Transverse colon (tissue), 4 donors: ENCODE data around the gene HSPG2. TPM values are rescaled to one million over a fixed set of nuclear protein-coding genes. Genes with fewer than 3 reads are reported as not detected.

Experiments
- DNase-seq: peaks from one replicate; pipeline ENCODE4 v3.0.0-alpha.2; 2019
- H3K27ac ChIP-seq, 4 donors: fragments of 200-600 bp; sonication (generic); 2 replicates each; pipeline ENCODE4 v1.5.1; 2016 to 2018; ENCODE audit warnings: inconsistent platforms in 4 of 4
- H3K27me3 ChIP-seq: fragments of 200-600 bp; sonication (generic); 2 replicates; pipeline ENCODE4 v1.5.1; 2017; ENCODE audit warnings: inconsistent platforms
- H3K36me3 ChIP-seq, 4 donors: fragments of 200-600 bp; sonication (generic); 2 replicates each; pipeline ENCODE4 v1.5.1; 2017 to 2019; ENCODE audit warnings: inconsistent platforms in 4 of 4
- H3K4me1 ChIP-seq, 4 donors: fragments of 200-600 bp; sonication (generic); 2 replicates each; pipeline ENCODE4 v1.5.1; 2017 to 2020; ENCODE audit warnings: inconsistent platforms in 4 of 4
- H3K4me3 ChIP-seq, 4 donors: fragments of 200-600 bp; sonication (generic); 1 replicate in 1 of 4; 2 replicates in 3 of 4; pipeline versions ENCODE4 v1.5.1 to v1.6.1; 2017 to 2019; ENCODE audit warnings: inconsistent platforms in 4 of 4
- H3K9me3 ChIP-seq, 2 donors: fragments of 200-600 bp; sonication (generic); 2 replicates each; pipeline ENCODE4 v1.5.1; 2017 to 2019; ENCODE audit warnings: inconsistent platforms in 2 of 2
- EP300 ChIP-seq: sonication (generic); formaldehyde crosslinking; IDR thresholded peaks from one replicate; pipeline ENCODE4 v1.6.1; 2017; ENCODE audit warnings: antibody characterized with exemption, low read depth
- POLR2A ChIP-seq: fragments of 450-650 bp; IDR thresholded peaks from one replicate; pipeline ENCODE4 v1.6.1; 2016; ENCODE audit warnings: antibody characterized with exemption, mild to moderate bottlenecking, moderate library complexity
- POLR2AphosphoS5 ChIP-seq, 3 donors: sonication (generic); formaldehyde crosslinking; IDR thresholded peaks; one replicate each; pipeline ENCODE4 v1.6.1; 2016; ENCODE audit warnings: antibody characterized with exemption in 3 of 3
- WGBS, 2 donors: methylation state at CpG; one replicate each; pipeline ENCODE4 v1.1.5; 2018; ENCODE audit warnings: low coverage in 1 of 2; 5-methylcytosine and 5-hydroxymethylcytosine counted together
- in situ Hi-C, 4 donors: fragments of 200-750 bp; cut with MboI; loops; one replicate each; pipeline versions ENCODE4 v1.15.0 to v1.15.1; 2017; ENCODE audit warnings: low sequenced_read_pairs in 3 of 4, low pct_ligation_motif_present in 1 of 4, low pct_unique_long_range_greater_than_20kb in 1 of 4
- intact Hi-C: fragments of 100-400 bp; cut with DNase I; formaldehyde crosslinking; loops from one replicate; pipeline ENCODE4 v1.15.1; 2023; ENCODE audit warnings: low total_unique reads
- total RNA-seq, 4 donors: library from RNA; depleted of rRNA; stranded (reverse); fragments of >200 nt; gene quantifications; one replicate each; pipeline ENCODE4 v1.1.0, GENCODE V29; 2016
- TF ChIP-seq, protein P1 (sequence below), 5 experiments: fragments of 200-600 bp in 3 of 5; fragments of 450-650 bp in 2 of 5; sonication (generic) in 3 of 5; IDR thresholded peaks; 1 replicate in 2 of 5; 2 replicates in 3 of 5; pipeline ENCODE4 v1.5.1; 2016 to 2017; ENCODE audit warnings: antibody characterized with exemption in 5 of 5, inconsistent platforms in 3 of 5, mild to moderate bottlenecking in 2 of 5, moderate library complexity in 1 of 5

Gene HSPG2
- total RNA-seq, 4 donors from 2014 or later, result 107 to 343 (median 228) TPM

DNA sequence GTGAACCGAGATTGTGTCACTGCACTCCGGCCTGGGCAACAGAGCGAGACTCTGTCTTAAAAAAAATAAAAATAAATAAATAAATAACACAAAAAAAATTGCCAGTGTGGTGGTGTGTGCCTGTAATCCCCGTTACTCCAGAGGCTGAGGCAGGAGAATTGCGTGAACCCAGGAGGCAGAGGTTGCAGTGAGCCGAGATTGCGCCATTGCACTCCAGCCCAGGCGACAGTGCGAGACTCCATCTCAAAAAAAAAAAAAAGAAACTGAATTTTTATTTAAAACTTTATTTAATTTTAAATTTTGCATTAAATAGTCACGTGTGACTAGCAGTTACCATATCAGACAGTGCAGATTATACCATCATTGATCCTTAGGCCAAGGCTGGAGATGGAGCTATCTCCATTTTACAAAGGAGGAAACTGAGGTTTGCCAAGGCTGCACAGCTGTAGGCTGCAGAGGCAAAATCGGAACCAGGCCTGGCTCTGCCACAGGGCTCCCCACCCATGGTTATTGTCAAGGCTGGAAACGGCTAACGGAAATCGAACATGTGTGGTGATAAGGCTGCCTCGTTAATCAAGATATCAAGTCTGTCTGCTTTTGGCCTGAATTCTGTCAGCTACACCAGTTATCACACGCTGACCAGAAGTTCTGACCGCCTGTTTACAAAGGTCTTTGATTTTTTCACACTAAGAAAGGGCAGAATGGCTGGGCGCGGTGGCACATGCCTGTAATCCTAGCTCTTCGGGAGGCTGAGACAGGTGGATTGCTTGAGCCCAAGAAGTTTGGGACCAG is 20.5 kb downstream of the HSPG2 start:
- Histone ChIP-seq H3K4me1 (peaks cover 57 to 83% (median 72%) of the 10 kb centered on the region in 4 donors), H3K27me3 (no peaks in the 10 kb centered on the region), H3K27ac (peak overlapping the region; percentile 74 to 98 (median 94)), H3K4me3 (no peak overlapping the region), H3K9me3 (no peaks in the 10 kb centered on the region), H3K36me3 (no peaks in the 10 kb centered on the region)
- intact Hi-C loops (no loop called here), in situ Hi-C loops (no loop called here)
- TF ChIP-seq EP300 (no peak), POLR2A (no peak), POLR2AphosphoS5 (IDR thresholded peaks at IDR 0.05) (no peak)
- TF ChIP-seq, protein P1, sequence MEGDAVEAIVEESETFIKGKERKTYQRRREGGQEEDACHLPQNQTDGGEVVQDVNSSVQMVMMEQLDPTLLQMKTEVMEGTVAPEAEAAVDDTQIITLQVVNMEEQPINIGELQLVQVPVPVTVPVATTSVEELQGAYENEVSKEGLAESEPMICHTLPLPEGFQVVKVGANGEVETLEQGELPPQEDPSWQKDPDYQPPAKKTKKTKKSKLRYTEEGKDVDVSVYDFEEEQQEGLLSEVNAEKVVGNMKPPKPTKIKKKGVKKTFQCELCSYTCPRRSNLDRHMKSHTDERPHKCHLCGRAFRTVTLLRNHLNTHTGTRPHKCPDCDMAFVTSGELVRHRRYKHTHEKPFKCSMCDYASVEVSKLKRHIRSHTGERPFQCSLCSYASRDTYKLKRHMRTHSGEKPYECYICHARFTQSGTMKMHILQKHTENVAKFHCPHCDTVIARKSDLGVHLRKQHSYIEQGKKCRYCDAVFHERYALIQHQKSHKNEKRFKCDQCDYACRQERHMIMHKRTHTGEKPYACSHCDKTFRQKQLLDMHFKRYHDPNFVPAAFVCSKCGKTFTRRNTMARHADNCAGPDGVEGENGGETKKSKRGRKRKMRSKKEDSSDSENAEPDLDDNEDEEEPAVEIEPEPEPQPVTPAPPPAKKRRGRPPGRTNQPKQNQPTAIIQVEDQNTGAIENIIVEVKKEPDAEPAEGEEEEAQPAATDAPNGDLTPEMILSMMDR (IDR thresholded peaks at IDR 0.05), result no peak
- WGBS, 2 donors, result 84 to 90% methylated on average over 2 to 20 of the region's 20 CpGs
- DNase-seq, result no peak

DNA sequence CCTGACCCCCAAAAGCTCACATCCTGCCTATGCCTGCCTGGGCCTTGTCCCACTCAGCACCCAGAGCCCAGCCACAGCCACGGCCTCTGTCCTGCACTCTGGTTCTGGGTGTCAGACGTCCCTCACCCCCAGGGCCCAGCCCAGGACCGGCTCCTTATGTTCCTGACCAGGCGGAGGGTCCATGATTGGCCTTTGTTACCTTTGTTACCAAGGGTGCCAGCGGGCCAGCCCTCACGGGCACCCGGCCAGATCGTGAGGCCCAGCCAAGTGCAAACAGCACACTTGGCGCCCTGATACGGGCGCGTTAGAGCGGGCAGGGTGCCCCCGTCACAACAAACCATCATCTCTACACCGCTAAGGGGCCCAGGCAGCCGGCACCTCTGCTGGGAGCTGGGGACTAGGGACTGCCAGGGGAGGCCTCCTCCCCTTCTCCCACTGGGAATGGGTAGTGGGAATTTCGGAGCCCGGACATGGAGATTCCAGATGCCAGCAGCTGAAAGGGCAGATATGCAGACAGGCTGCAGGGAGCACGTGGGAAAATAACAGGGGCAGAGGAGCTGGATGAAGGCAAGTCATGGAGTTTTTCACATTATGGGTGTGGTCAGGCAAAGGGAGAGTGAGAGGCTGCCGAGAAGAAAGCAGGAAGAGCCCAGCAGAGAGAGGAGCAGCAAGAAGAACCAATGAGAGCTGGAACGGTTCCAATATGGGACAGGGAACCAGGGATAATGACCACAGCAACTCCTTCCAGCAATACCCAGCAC is 22.1 kb downstream of the HSPG2 start:
- no peak overlapping the region for H3K4me3 ChIP-seq
- intact Hi-C loops, result no loop called here

GRCh38 chr1:21914450-21914849 is 22.7 kb downstream of the HSPG2 start:
- Histone ChIP-seq H3K4me3 (no peak overlapping the region), H3K9me3 (no peaks in the 10 kb centered on the region), H3K36me3 (no peaks in the 10 kb centered on the region), H3K4me1 (peaks cover 51 to 83% (median 74%) of the 10 kb centered on the region in 4 donors), H3K27me3 (no peaks in the 10 kb centered on the region), H3K27ac (peak overlapping the region; percentile 74 to 98 (median 94))
- TF ChIP-seq EP300 (no peak), POLR2A (no peak), POLR2AphosphoS5 (IDR thresholded peaks at IDR 0.05) (no peak)
- TF ChIP-seq, protein P1 (IDR thresholded peaks at IDR 0.05), result no peak
- intact Hi-C loops, result no loop called here
- no peak for DNase-seq
- 66% methylated on average over 5 of the region's 5 CpGs; no CpG with 5 or more reads in 1 of the 2 donors for WGBS, 2 donors
- in situ Hi-C loops, result no loop called here

More for the DNA sequence above, 22.1 kb downstream of the HSPG2 start:
- H3K4me1 ChIP-seq, result peaks cover 53 to 83% (median 75%) of the 10 kb centered on the region in 4 donors
- peak; percentile 60 for DNase-seq
- TF ChIP-seq POLR2A, result no peak
- no peak for TF ChIP-seq EP300
- TF ChIP-seq, protein P1 (IDR thresholded peaks at IDR 0.05), result no peak
- TF ChIP-seq POLR2AphosphoS5 (IDR thresholded peaks at IDR 0.05), result no peak
- peak overlapping the region; percentile 74 to 98 (median 94) for H3K27ac ChIP-seq
- in situ Hi-C loops, result no loop called here
- WGBS, 2 donors, result 6 to 24% methylated on average over 2 to 7 of the region's 21 CpGs
- no peaks in the 10 kb centered on the region for H3K27me3 ChIP-seq
- H3K36me3 ChIP-seq, result no peaks in the 10 kb centered on the region
- no peaks in the 10 kb centered on the region for H3K9me3 ChIP-seq

GRCh38 chr1:21913763-21914162 is 23.3 kb downstream of the HSPG2 start:
- no peaks in the 10 kb centered on the region for H3K27me3 ChIP-seq
- no peak for DNase-seq
- H3K27ac ChIP-seq, result peak overlapping the region; percentile 74 to 98 (median 94)
- H3K4me1 ChIP-seq, result peaks cover 51 to 84% (median 76%) of the 10 kb centered on the region in 4 donors
- no peak overlapping the region for H3K4me3 ChIP-seq
- in situ Hi-C loops (no loop called here), intact Hi-C loops (loop anchor here (2.0 kb wide), 1 partner anchor 17 kb away; no protein-coding TSS in a partner anchor)
- no peaks in the 10 kb centered on the region for H3K9me3 ChIP-seq
- TF ChIP-seq, protein P1 (IDR thresholded peaks at IDR 0.05), result no peak
- TF ChIP-seq EP300 (no peak), POLR2A (no peak), POLR2AphosphoS5 (IDR thresholded peaks at IDR 0.05) (no peak)
- 60 to 62% methylated on average over 1 to 5 of the region's 5 CpGs for WGBS, 2 donors
- H3K36me3 ChIP-seq, result no peaks in the 10 kb centered on the region
